ENCODE measurements around the gene ZNF79. TPM values are rescaled to one million over a fixed set of nuclear protein-coding genes. Genes with fewer than 3 reads are reported as not detected.

ZNF79 gene
- total RNA-seq, 1 donor: 12.5 TPM

DNA sequence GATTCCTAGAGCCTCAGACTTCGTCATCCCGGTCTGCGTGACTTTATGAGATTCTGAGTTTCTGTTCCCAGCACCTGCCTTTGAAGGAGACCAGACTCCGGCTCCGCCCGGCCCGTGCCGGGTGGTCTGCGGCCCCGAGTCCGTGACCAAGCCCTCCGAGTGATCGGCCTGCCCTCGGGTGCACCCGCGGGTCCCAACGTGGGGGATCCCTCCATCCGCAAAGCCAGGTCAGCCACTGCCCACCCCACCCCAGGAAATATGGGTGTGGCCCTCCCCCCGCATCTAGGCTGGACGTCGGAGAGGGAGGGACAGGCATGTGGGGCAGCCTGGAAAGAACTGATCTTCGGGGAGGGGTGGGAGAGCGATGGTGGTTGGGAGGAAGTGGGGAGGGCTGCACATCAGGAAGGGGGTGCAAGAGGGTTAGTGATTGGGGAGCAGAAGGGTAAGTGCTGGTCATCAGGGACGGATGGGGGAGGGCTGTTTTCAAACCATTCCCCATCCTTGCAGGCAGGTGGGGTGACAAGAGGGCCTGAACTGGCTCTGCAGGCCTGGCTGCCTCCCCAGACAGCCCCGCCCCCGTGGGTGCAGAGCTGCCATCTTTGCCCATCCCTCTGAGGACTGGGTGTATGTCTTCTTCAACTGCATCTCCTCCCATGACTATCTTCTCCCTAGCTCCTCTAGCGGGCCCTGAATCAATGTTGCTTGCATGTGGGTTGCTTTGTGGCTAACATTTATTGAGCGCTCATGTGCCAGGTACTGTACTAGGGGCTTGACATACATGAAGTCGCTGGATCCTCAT lies 27.9 kb downstream of the ZNF79 start:
- H3K4me3 ChIP-seq (ENCODE audit: low read depth, low read length): peak overlapping the region; percentile 88
- DNase-seq (ENCODE audit: low read depth): peak; percentile 72
- TF ChIP-seq CTCF (IDR thresholded peaks at IDR 0.05; ENCODE audit: insufficient read depth, low read depth, low read length): no peak

DNA sequence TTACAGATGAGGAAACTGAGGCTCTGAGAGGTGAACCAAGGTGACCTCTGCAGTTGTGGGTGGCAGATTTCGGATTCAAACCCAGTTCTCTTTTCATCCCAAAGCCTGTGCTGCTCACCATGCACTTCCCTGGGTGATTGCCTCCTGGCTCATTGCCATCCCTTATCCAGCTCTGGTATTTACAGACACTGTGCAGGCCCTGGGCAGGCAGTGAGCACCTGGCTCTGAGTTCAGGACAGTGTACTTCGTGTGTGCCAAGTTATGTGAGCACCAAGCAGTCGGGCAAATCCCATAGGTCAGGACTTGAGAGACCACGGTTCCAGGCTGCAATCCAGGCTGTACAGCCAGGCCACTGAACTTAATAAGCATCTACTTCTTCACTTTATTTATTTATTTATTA lies 28.5 kb downstream of the ZNF79 start:
- H3K4me3 ChIP-seq (ENCODE audit: low read depth, low read length): no peak overlapping the region
- no peak for TF ChIP-seq CTCF (IDR thresholded peaks at IDR 0.05; ENCODE audit: insufficient read depth, low read depth, low read length)

GRCh38 chr9:127455324-127455992 lies 31.3 kb downstream of the ZNF79 start:
- no peak overlapping the region for H3K4me3 ChIP-seq (ENCODE audit: low read depth, low read length)
- TF ChIP-seq CTCF (IDR thresholded peaks at IDR 0.05; ENCODE audit: insufficient read depth, low read depth, low read length): peak; percentile 13
- no peak for DNase-seq (ENCODE audit: low read depth)

More for the DNA sequence above, 28.5 kb downstream of the ZNF79 start:
- DNase-seq (ENCODE audit: low read depth): peak; percentile 67

GRCh38 chr9:127457191-127457878 lies 33.2 kb downstream of the ZNF79 start:
- DNase-seq (ENCODE audit: low read depth): no peak
- TF ChIP-seq CTCF (IDR thresholded peaks at IDR 0.05; ENCODE audit: insufficient read depth, low read depth, low read length): no peak
- no peak overlapping the region for H3K4me3 ChIP-seq (ENCODE audit: low read depth, low read length)

DNA sequence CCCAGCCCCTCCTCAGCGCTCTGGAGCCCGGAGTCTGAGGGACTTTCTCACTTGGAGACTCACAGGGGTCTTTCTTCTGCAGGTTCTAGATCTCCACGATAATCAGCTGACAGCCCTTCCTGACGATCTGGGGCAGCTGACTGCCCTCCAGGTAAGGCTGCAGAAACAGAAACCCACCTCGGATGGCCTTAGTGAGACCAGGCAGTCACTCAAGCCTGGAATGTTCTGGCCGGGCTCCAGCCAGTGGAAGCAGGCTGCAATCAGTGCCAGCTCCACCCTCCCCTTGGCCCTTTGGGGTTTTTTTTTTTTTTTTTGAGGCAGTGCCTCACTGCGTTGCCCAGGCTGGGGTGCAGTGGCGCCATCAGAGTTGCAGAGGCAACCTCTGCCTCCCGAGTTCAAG lies 34.7 kb downstream of the ZNF79 start:
- no peak overlapping the region for H3K4me3 ChIP-seq (ENCODE audit: low read depth, low read length)
- TF ChIP-seq CTCF (IDR thresholded peaks at IDR 0.05; ENCODE audit: insufficient read depth, low read depth, low read length): no peak
- no peak for DNase-seq (ENCODE audit: low read depth)

DNA sequence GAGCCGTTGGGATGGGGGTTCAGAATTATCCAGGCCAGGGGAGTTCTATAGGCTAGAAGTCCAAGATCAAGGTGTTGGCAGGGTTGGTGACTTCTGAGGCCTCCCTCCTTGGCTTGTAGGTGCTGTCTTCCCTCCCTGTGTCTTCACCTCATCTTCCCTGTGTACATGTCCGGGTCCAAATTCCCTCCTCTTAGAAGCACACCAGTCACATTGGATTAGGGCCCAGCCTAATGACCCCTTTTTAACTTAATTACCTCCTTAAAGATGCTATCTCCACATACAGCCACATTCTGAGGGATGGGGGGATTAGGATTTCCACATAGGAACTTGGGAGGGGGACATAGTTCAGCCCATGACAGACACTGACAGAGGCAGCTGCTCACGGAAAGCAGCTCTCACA lies 39.2 kb downstream of the ZNF79 start:
- no peak for DNase-seq (ENCODE audit: low read depth)
- TF ChIP-seq CTCF (IDR thresholded peaks at IDR 0.05; ENCODE audit: insufficient read depth, low read depth, low read length): no peak
- H3K4me3 ChIP-seq (ENCODE audit: low read depth, low read length): no peak overlapping the region

All from fibroblast of villous mesenchyme (primary cell).